ENCODE results near the gene CST9L. TPM values are rescaled to one million over a fixed set of nuclear protein-coding genes. Genes with fewer than 3 reads are reported as not detected.
A peak's percentile ranks its signal among the peaks of the same experiment; 100 is the strongest.

The CST9L gene
- total and polyA plus RNA-seq, 2 of the 13 experiments (the other 11 are each of a cell fraction or from before 2014, with no cell fraction given): 0.15 TPM; not detected in 1

- intact Hi-C loops (cut with micrococcal nuclease; ENCODE audit: unreplicated experiment): loop anchor here (1.0 to 5.0 kb wide), 5 partner anchors 17 to 244 kb away; partner anchors contain the start of gene GZF1
- ATAC-seq (peak; percentile 90), DNase-seq (ENCODE audit: low spot score) (peak; percentile 77), FAIRE-seq (peak; percentile 94)
- Histone ChIP-seq H3K9ac (ENCODE audit: insufficient read depth, low read depth, low read length) (no peak overlapping the region), H3K9me3 (ENCODE audit: low read length) (no peaks in the 10 kb centered on the region), H3K4me2 (ENCODE audit: low read depth, low read length) (0 out of 2 replicates have a peak overlapping the region, but pooled peaks have one; percentile 1), H3K4me3 (replicated peaks in 1 of 3; ENCODE audit: insufficient read depth in 1 of 3, low read depth in 2 of 3, low read length in 3 of 3) (no peak overlapping the region), H3K79me2 (ENCODE audit: insufficient read depth, low read length) (no peaks in the 10 kb centered on the region), H4K20me1 (ENCODE audit: insufficient read depth, low read length) (no peaks in the 10 kb centered on the region), H3K27ac (ENCODE audit: extremely low read length, insufficient read depth, low read length) (no peak overlapping the region), H3K27me3 (ENCODE audit: control insufficient read depth in 1 of 2, insufficient read depth in 2 of 2, low read length in 2 of 2) (peaks cover 2 to 28% of the 10 kb centered on the region in 2 experiments; a peak in 4 of 5 replicates), H3K4me1 (ENCODE audit: insufficient read depth, low read length) (peaks cover 29% of the 10 kb centered on the region), H3K36me3 (replicated peaks in 1 of 2; ENCODE audit: control insufficient read depth in 1 of 2, insufficient read depth in 2 of 2, low read length in 2 of 2) (no peaks in the 10 kb centered on the region), H2AFZ (ENCODE audit: low read length) (no peak overlapping the region)
- no TSS peak for BruUV-seq (replicated peaks)
- in situ Hi-C loops (cut with HindIII; ENCODE audit: extremely low pct_ligation_motif_present, low pct_unique_long_range_greater_than_20kb): loop anchor here (5.0 kb wide), 1 partner anchor 164 kb away; no protein-coding TSS in a partner anchor
- CTCF ChIA-PET (ENCODE audit: low intra/inter-chr PET ratio, low total read pairs): interaction anchor here (1.1 to 3.7 kb wide), 4 partner anchors 33 to 165 kb away, joined by 4 to 71 read pairs (median 7); no protein-coding TSS in a partner anchor
- WGBS (ENCODE audit: low lambda C conversion rate): 6% methylated on average over 9 of the region's 9 CpGs
- POLR2A ChIA-PET: interaction anchor here (0.9 to 4.0 kb wide), 3 partner anchors 14 to 30 kb away, joined by 3 to 22 read pairs (median 16); partner anchors contain the start of gene CST3
- no peak for TF ChIP-seq ZNF550 (CRISPR knock-in tag; IDR thresholded peaks at IDR 0.05; ENCODE audit: borderline replicate concordance)
- TF ChIP-seq ZBTB49 (CRISPR knock-in tag; IDR thresholded peaks at IDR 0.05; ENCODE audit: borderline replicate concordance): no peak
- peak; percentile 71; the same call in 1 of the 2 replicates for TF ChIP-seq ZNF142 (CRISPR knock-in tag; IDR thresholded peaks at IDR 0.05)
- no peak for TF ChIP-seq POLR2A (IDR thresholded peaks at IDR 0.05; ENCODE audit: insufficient read depth in 1 of 2, low read depth in 2 of 2, low read length in 2 of 2)
- peak; percentile 62; the same call in 1 of the 2 replicates for TF ChIP-seq ZNF788 (CRISPR knock-in tag; IDR thresholded peaks at IDR 0.05; ENCODE audit: borderline replicate concordance)
- no peak for TF ChIP-seq CBX2 (IDR thresholded peaks at IDR 0.05; ENCODE audit: low read depth, low read length)
- TF ChIP-seq CBX2 (CRISPR knock-in tag; IDR thresholded peaks at IDR 0.05; ENCODE audit: low read depth): no peak
- TF ChIP-seq SNAPC5 (CRISPR knock-in tag; IDR thresholded peaks at IDR 0.05; ENCODE audit: borderline replicate concordance): 0 out of 2 replicates have a peak, but pooled peaks have one; percentile 47
- TF ChIP-seq ZNF432 (CRISPR knock-in tag; IDR thresholded peaks at IDR 0.05; ENCODE audit: borderline replicate concordance): no peak
- TF ChIP-seq ZNF451 (CRISPR knock-in tag; IDR thresholded peaks at IDR 0.05): peak; percentile 89
- peak; percentile 42; the same call in 1 of the 2 replicates for TF ChIP-seq ATF2 (CRISPR knock-in tag; IDR thresholded peaks at IDR 0.05)
- 0 out of 2 replicates have a peak, but pooled peaks have one; percentile 81 for TF ChIP-seq TSC22D2 (CRISPR knock-in tag; IDR thresholded peaks at IDR 0.05; ENCODE audit: borderline replicate concordance)
- no peak for TF ChIP-seq ZSCAN9 (CRISPR knock-in tag; IDR thresholded peaks at IDR 0.05; ENCODE audit: borderline replicate concordance)
- TF ChIP-seq BORCS8-MEF2B (CRISPR knock-in tag; IDR thresholded peaks at IDR 0.05): peak; percentile 78
Observed at GRCh38 chr20:23606652-23607049, 38.4 kb upstream of the CST9L start.
